CD4-positive, alpha-beta T cell (primary cell): Measurements from ENCODE around the gene CFAP100. TPM values are rescaled to one million over a fixed set of nuclear protein-coding genes. Genes with fewer than 3 reads are reported as not detected.

ENCODE experiments used
- ATAC-seq: fragments of 200-7000 bp; cut with Tn5 transposase; one replicate; pipeline ENCODE4 v1.10.0; 2022; ENCODE audit warnings: mild to moderate bottlenecking; ENCODE audit not compliant: poor library complexity
- CTCF ChIA-PET: fragments of 350-600 bp; sonication (Branson Sonifier 250); formaldehyde crosslinking; loops from one replicate; lab custom pipeline; 2021; ENCODE audit warnings: antibody characterized with exemption, inconsistent platforms; lab: Charles Lee
- POLR2A ChIA-PET: fragments of 350-600 bp; sonication (Branson Sonifier 250); formaldehyde crosslinking; loops from one replicate; lab custom pipeline; 2021; ENCODE audit warnings: antibody characterized with exemption, inconsistent platforms; lab: Charles Lee
- DNase-seq, 14 experiments: peaks; one replicate each; pipeline ENCODE4 v3.0.0-alpha.2; 2013 to 2020; ENCODE audit warnings: mixed read lengths in 2 of 14
- H3K27ac ChIP-seq, 2 donors: one replicate each; pipeline versions ENCODE4 v1.5.1 to v1.7.0; 2013; ENCODE audit warnings: low read length in 2 of 2, low read depth in 1 of 2, mild to moderate bottlenecking in 1 of 2
- H3K27me3 ChIP-seq, 2 experiments: 1 replicate in 1 of 2; 2 replicates in 1 of 2; pipeline versions ENCODE4 v1.6.1 to v1.7.0; 2013; ENCODE audit warnings: low read length in 2 of 2, control low read depth in 1 of 2, mild to moderate bottlenecking in 1 of 2, moderate library complexity in 1 of 2; ENCODE audit not compliant: insufficient read depth in 2 of 2, control insufficient read depth in 1 of 2
- H3K36me3 ChIP-seq: one replicate; pipeline ENCODE4 v1.6.1; 2013; ENCODE audit warnings: low read length, control low read depth; ENCODE audit not compliant: insufficient read depth
- H3K4me1 ChIP-seq: one replicate; pipeline ENCODE4 v1.6.1; 2013; ENCODE audit warnings: low read length, control low read depth; ENCODE audit not compliant: insufficient read depth
- H3K4me3 ChIP-seq: one replicate; pipeline ENCODE4 v1.5.1; 2013; ENCODE audit warnings: mild to moderate bottlenecking, low read length, moderate library complexity
- H3K9me3 ChIP-seq, 2 experiments: 1 replicate in 1 of 2; 2 replicates in 1 of 2; pipeline versions ENCODE4 v1.6.1 to v1.7.0; 2013; ENCODE audit warnings: low read length in 2 of 2, mild to moderate bottlenecking in 2 of 2, control low read depth in 1 of 2, moderate library complexity in 1 of 2; ENCODE audit not compliant: control insufficient read depth in 1 of 2, insufficient read depth in 1 of 2
- H3K27ac Mint-ChIP-seq: one replicate; pipeline ENCODE4 v1.8.0; 2020; ENCODE audit warnings: mixed read lengths
- H3K27me3 Mint-ChIP-seq: one replicate; pipeline ENCODE4 v1.8.0; 2021; ENCODE audit warnings: mixed read lengths
- H3K36me3 Mint-ChIP-seq: one replicate; pipeline ENCODE4 v1.8.0; 2021; ENCODE audit warnings: low read depth, mixed read lengths
- H3K4me1 Mint-ChIP-seq: one replicate; pipeline ENCODE4 v1.8.0; 2021; ENCODE audit warnings: low read depth, mixed read lengths
- H3K4me3 Mint-ChIP-seq: one replicate; pipeline ENCODE4 v1.8.0; 2020; ENCODE audit warnings: mild to moderate bottlenecking, mixed read lengths
- H3K9me3 Mint-ChIP-seq: one replicate; pipeline ENCODE4 v1.8.0; 2020; ENCODE audit warnings: mixed read lengths
- CTCF ChIP-seq: fragments of 200-600 bp; IDR thresholded peaks from one replicate; pipeline ENCODE4 v1.8.0; 2022; ENCODE audit warnings: antibody characterized with exemption, mild to moderate bottlenecking
- intact Hi-C, 2 experiments: fragments of 100-400 bp; cut with DNase I in 1 of 2; cut with micrococcal nuclease in 1 of 2; formaldehyde crosslinking; loops; one replicate each; pipeline versions ENCODE4 v1.15.1 to v1.9.0; 2023 to 2025; cut with DNase I, micrococcal nuclease
- total RNA-seq, 174 experiments: library from RNA in 2 of 174; stranded (reverse) in 2 of 174; gene quantifications; one replicate each; pipeline ENCODE4 v1.2.3 and lab custom pipeline; 2021 to 2026

Gene CFAP100
- total RNA-seq, 2 experiments from 2014 or later: not detected

GRCh38 chr3:126480861-126481260, 86.2 kb downstream of the CFAP100 start:
- Histone ChIP-seq H3K27me3 (no peaks in the 10 kb centered on the region), H3K4me1 (peaks cover 7% of the 10 kb centered on the region), H3K9me3 (no peaks in the 10 kb centered on the region), H3K36me3 (no peaks in the 10 kb centered on the region), H3K4me3 (no peak overlapping the region), H3K27ac (no peak overlapping the region)
- H3K36me3 Mint-ChIP-seq: no peaks in the 10 kb centered on the region
- intact Hi-C loops: no loop called here
- ChIA-PET CTCF (no interaction called here), POLR2A (no interaction called here)
- no peak overlapping the region for H3K27ac Mint-ChIP-seq
- no peak overlapping the region for H3K4me3 Mint-ChIP-seq
- no peaks in the 10 kb centered on the region for H3K27me3 Mint-ChIP-seq
- DNase-seq (no peak), ATAC-seq (no peak)
- H3K4me1 Mint-ChIP-seq: peaks cover 11% of the 10 kb centered on the region
- TF ChIP-seq CTCF: no peak
- no peaks in the 10 kb centered on the region for H3K9me3 Mint-ChIP-seq

- no peak for TF ChIP-seq CTCF
- no peak for DNase-seq
- no peak for ATAC-seq
- Mint-ChIP-seq H3K27me3 (no peaks in the 10 kb centered on the region), H3K27ac (no peak overlapping the region), H3K36me3 (no peaks in the 10 kb centered on the region), H3K4me1 (peaks cover 12% of the 10 kb centered on the region), H3K4me3 (no peak overlapping the region), H3K9me3 (no peaks in the 10 kb centered on the region)
- ChIA-PET CTCF (no interaction called here), POLR2A (no interaction called here)
- H3K27me3 ChIP-seq: no peaks in the 10 kb centered on the region
- no peak overlapping the region for H3K27ac ChIP-seq
- H3K36me3 ChIP-seq: no peaks in the 10 kb centered on the region
- peaks cover 6% of the 10 kb centered on the region for H3K4me1 ChIP-seq
- intact Hi-C loops: no loop called here
- H3K9me3 ChIP-seq: no peaks in the 10 kb centered on the region
- H3K4me3 ChIP-seq: no peak overlapping the region
Measured at GRCh38 chr3:126481808-126482502, 87.2 kb downstream of the CFAP100 start.

- H3K9me3 ChIP-seq: no peaks in the 10 kb centered on the region
- DNase-seq (no peak), ATAC-seq (no peak)
- no peak overlapping the region for H3K4me3 ChIP-seq
- no peak overlapping the region for H3K27ac ChIP-seq
- TF ChIP-seq CTCF: no peak
- no peaks in the 10 kb centered on the region for H3K27me3 Mint-ChIP-seq
- no peaks in the 10 kb centered on the region for H3K27me3 ChIP-seq
- H3K4me3 Mint-ChIP-seq: no peak overlapping the region
- no peak overlapping the region for H3K27ac Mint-ChIP-seq
- H3K4me1 Mint-ChIP-seq: peaks cover 11% of the 10 kb centered on the region
- peaks cover 13% of the 10 kb centered on the region for H3K4me1 ChIP-seq
- no peaks in the 10 kb centered on the region for H3K9me3 Mint-ChIP-seq
- no peaks in the 10 kb centered on the region for H3K36me3 ChIP-seq
- H3K36me3 Mint-ChIP-seq: no peaks in the 10 kb centered on the region
- POLR2A ChIA-PET: no interaction called here
- intact Hi-C loops: no loop called here
- CTCF ChIA-PET: no interaction called here
Measured at GRCh38 chr3:126482503-126483255, 88.0 kb downstream of the CFAP100 start.
